GM18867 (cell line): ENCODE measurements around the gene HEXD.
"Not testable (repeated sequence)": the region's sequence is repeated elsewhere in the genome, so short reads cannot be mapped to it uniquely, and the experiment has no call there.

Experiments used
- ATAC-seq: cut with Tn5 transposase; IDR thresholded peaks from one replicate; pipeline ENCODE4 v1.9.1; 2021; ENCODE audit warnings: mild to moderate bottlenecking, moderate library complexity; ENCODE audit not compliant: unreplicated experiment

HEXD gene

GRCh38 chr17:82396601-82397435 lies 21.3 kb upstream of the HEXD start:
- no peak for ATAC-seq

GRCh38 chr17:82397449-82398335 lies 20.5 kb upstream of the HEXD start:
- ATAC-seq, result no peak

GRCh38 chr17:82399041-82399441 lies 19.1 kb upstream of the HEXD start:
- no peak for ATAC-seq

GRCh38 chr17:82399601-82400101 lies 18.5 kb upstream of the HEXD start:
- ATAC-seq, result no peak

DNA sequence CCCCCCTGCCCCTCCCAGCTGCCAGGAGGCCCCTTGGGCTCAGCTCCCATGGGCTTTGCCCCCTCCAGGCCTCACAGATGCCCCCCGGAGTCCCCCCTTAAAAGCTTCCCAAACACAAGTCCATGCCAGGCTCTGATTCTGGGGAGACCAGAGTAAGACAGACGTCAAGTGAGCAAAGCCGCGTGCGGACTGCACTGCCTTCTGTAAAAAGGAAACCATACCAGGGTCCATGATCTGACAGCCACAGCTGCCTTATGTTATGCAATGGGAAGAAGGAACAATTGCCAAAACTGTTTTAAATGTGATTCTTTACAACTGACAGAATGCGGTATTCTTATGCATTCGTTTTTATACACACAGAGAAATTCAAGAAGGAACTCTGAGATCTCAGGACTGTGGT lies 17.9 kb upstream of the HEXD start:
- no peak for ATAC-seq

DNA sequence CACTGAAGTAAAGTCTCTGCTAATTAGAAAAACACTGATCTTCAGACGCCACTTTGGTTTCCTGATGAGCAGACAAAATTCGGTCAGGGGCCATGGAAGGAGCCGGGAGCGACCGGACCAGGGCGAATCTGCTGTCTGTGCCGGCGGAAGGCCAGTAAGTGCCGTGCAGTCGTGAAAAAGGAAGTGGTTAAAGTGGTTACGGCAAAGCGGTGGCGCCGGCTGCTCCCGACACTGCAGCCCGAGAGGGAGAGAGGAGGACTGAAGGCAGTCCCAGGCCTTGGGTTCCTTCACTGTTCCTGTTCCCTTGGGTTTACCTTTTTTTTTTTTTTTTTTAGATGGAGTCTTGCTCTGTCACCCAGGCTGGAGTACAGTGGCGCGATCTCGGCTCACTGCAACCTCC lies 17.3 kb upstream of the HEXD start:
- peak; percentile 42 for ATAC-seq

- peak; percentile 70 for ATAC-seq
Measured at GRCh38 chr17:82402865-82403264, 15.3 kb upstream of the HEXD start.

- no peak for ATAC-seq
Measured at GRCh38 chr17:82403662-82404660, 14.2 kb upstream of the HEXD start.

- no peak for ATAC-seq
Measured at GRCh38 chr17:82405051-82405450, 13.1 kb upstream of the HEXD start.

DNA sequence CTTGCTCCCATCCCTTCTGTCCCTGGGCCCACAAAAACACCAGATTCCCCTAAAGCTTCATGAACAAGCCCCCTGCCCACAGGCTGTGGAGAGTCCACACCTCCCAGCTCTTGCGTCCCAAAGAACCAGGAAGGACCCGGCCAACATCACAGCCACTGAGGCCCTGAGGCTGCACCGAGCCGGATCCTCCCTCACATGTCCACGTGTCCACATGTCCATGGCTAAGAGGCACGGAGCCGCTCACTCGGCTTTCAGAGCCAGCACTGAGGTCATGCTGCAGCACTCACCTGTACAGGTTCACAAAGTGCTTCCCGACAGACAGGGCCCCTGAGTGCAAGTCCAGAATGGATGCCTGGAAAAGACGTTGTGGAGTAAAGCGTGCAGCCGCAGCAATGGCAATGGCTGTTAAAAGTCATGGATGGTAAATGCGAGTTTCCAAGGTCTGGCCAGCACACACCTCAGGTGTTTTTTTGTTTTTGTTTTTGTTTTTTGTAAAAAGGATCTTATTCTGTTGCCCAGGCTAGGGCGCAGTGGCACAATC lies 11.9 kb upstream of the HEXD start:
- no peak for ATAC-seq

- ATAC-seq, result no peak
Measured at GRCh38 chr17:82407255-82407654, 10.9 kb upstream of the HEXD start.

GRCh38 chr17:82408288-82408937 lies 9.7 kb upstream of the HEXD start:
- no peak for ATAC-seq

- ATAC-seq, result no peak
Measured at GRCh38 chr17:82408938-82409318, 9.2 kb upstream of the HEXD start.

DNA sequence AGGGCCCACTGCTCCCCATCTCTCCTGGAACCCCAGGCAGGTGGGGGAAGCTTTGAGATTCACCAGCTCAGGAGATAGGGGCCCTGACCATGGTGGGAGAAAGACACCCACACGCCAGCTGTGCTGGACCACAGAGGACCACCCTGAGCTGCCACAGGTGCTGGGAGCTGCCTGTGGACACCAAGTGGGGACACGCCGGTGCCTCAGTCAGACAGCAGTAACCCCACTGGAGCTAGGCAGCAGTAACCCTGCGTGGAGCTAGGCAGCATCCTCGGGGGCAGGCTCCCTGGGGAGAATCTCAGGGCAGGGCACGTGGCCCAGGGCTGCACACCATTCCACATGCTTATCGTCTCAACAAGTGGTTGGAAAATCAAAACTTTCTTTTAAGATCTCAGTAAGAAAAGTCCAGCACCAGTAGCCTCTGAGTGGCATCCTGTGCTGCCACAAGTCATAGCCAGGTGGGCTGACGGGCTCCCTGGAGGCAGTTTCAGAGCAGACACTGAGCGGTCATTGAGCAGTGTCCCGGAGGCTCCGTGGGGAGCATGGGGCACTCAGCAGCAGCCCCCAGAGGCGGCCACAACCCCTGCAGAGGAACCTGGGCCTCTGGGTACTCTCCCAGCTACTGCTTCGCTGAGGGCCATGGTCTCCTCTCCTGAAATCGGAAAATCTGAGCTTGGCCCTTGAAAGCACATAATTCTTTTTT lies 8.0 kb upstream of the HEXD start:
- no peak for ATAC-seq

DNA sequence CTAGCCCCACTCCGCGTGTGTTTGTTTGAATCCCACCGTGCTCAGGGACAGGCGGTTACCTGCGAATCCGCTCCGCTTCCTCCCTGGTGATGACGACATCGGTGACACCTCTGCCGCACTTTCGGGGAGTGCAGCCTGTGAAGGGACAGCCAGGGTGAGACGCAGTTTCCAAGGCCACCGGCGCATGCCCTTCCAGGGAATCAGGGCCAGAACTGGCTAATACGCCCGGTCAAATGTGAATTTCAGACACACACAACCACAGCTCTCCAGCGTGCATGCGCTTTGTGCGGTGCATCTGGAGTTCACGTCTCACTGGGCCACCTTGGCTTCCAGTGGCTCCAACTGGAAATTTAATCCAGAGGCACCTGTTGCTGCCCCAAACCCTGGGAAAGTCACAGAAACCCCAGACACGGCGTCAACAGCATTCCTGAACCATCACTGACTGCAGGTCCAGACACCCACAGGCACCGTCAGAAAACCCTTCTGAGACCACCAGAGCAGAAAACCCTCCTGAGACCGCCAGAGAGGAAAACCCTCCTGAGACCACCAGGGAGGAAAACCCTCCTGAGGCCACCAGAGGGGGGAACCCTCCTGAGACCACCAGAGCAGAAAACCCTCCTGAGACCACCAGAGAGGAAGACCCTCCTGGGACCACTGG lies 6.6 kb upstream of the HEXD start:
- no peak for ATAC-seq

- not testable (repeated sequence) for ATAC-seq
Measured at GRCh38 chr17:82412081-82412480, 6.1 kb upstream of the HEXD start.

- no peak for ATAC-seq
Measured at GRCh38 chr17:82412535-82413520, 5.3 kb upstream of the HEXD start.
